HCT116 (cell line): Measurements from ENCODE around the gene TUBB1. TPM values are rescaled to one million over a fixed set of nuclear protein-coding genes. Genes with fewer than 3 reads are reported as not detected.

ENCODE experiments used
- ATAC-seq: fragments of 200-7000 bp; cut with Tn5 transposase; 2 replicates; pipeline ENCODE4 v1.9.1; 2020; ENCODE audit warnings: mild to moderate bottlenecking, moderate library complexity
- BruUV-seq: library from RNA; stranded (reverse); fragments of 400-500 nt; replicated peaks from 2 replicates; lab custom pipeline; 2021; lab: Mats Ljungman, UMichigan
- CTCF ChIA-PET: fragments of 300-600 bp; sonication (Branson Sonifier 250); formaldehyde crosslinking; loops from one replicate; lab custom pipeline; 2021; ENCODE audit warnings: antibody characterized with exemption; lab: Charles Lee
- POLR2A ChIA-PET: fragments of 300-600, 350-600 bp; sonication (Branson Sonifier 250); formaldehyde crosslinking; loops from one replicate; lab custom pipeline; 2021; ENCODE audit warnings: antibody characterized with exemption; lab: Charles Lee
- RAD21 ChIA-PET, 2 experiments: fragments of 300-600 bp; sonication (Branson Sonifier 250); formaldehyde crosslinking; loops; one replicate each; lab custom pipeline; 2023; ENCODE audit warnings: low total read pairs in 2 of 2; ENCODE audit not compliant: uncharacterized antibody in 2 of 2, unreplicated experiment in 2 of 2, low non-redundant PET in 1 of 2; lab: Charles Lee
- DNase-seq: peaks from one replicate; pipeline ENCODE4 v3.0.0-alpha.2; 2010; ENCODE audit warnings: low read depth, low spot score
- H2AFZ ChIP-seq: fragments of 200-600 bp; shearing (Covaris generic), sonication (generic); 2 replicates; pipeline ENCODE4 v1.6.1; 2017; ENCODE audit warnings: low read depth, mixed run types, mixed read lengths, antibody characterized with exemption, low read length; ENCODE audit not compliant: poor library complexity, severe bottlenecking
- H3K27ac ChIP-seq: 2 replicates; pipeline ENCODE4 v1.5.1; 2012; ENCODE audit warnings: low read depth, low read length
- H3K27me3 ChIP-seq: fragments of 200-600 bp; sonication (generic); 2 replicates; pipeline ENCODE4 v1.6.1; 2016; ENCODE audit warnings: mixed run types, low read length, mixed read lengths; ENCODE audit not compliant: insufficient read depth
- H3K36me3 ChIP-seq, 2 experiments: fragments of 200-500 bp in 1 of 2; fragments of 200-600 bp in 1 of 2; sonication (Bioruptor generic) in 1 of 2; sonication (generic) in 1 of 2; 2 replicates each; pipeline versions ENCODE4 v1.5.1 to v1.6.1; 2014 to 2016; ENCODE audit warnings: low read length in 2 of 2, inconsistent platforms in 1 of 2, mixed read lengths in 1 of 2, mixed run types in 1 of 2; ENCODE audit not compliant: insufficient read depth in 2 of 2, control insufficient read depth in 1 of 2
- H3K4me1 ChIP-seq, 2 experiments: fragments of 200-600 bp in 1 of 2; sonication (generic) in 1 of 2; 2 replicates each; pipeline versions ENCODE4 v1.5.1 to v1.6.1; 2012 to 2017; ENCODE audit warnings: low read length in 2 of 2, inconsistent platforms in 1 of 2, mild to moderate bottlenecking in 1 of 2, mixed read lengths in 1 of 2, mixed run types in 1 of 2, moderate library complexity in 1 of 2; ENCODE audit not compliant: insufficient read depth in 2 of 2, control insufficient read depth in 1 of 2
- H3K4me2 ChIP-seq: fragments of 200-600 bp; sonication (generic); 2 replicates; pipeline ENCODE4 v1.6.1; 2017; ENCODE audit warnings: mixed run types, low read length, mixed read lengths
- H3K4me3 ChIP-seq, 2 experiments: fragments of 200-600 bp in 1 of 2; sonication (generic) in 1 of 2; replicated peaks in 1 of 2; 2 replicates each; pipeline ENCODE4 v1.5.1; 2011 to 2016; ENCODE audit warnings: low read length in 2 of 2, control low read depth in 1 of 2, low read depth in 1 of 2, mild to moderate bottlenecking in 1 of 2, mixed read lengths in 1 of 2, mixed run types in 1 of 2
- H3K79me2 ChIP-seq: fragments of 200-600 bp; sonication (generic); 2 replicates; pipeline ENCODE4 v1.6.1; 2017; ENCODE audit warnings: mild to moderate bottlenecking, mixed run types, low read length, moderate library complexity, mixed read lengths; ENCODE audit not compliant: insufficient read depth
- H3K9ac ChIP-seq: fragments of 200-600 bp; sonication (generic); 2 replicates; pipeline ENCODE4 v1.6.1; 2016; ENCODE audit warnings: low read length, mixed read lengths
- H3K9me2 ChIP-seq: fragments of 200-600 bp; sonication (generic), shearing (Covaris generic); 2 replicates; pipeline ENCODE4 v1.6.1; 2017; ENCODE audit warnings: mixed run types, mild to moderate bottlenecking, moderate library complexity; ENCODE audit not compliant: insufficient read depth
- H3K9me3 ChIP-seq, 2 experiments: fragments of 200-500 bp in 1 of 2; fragments of 200-600 bp in 1 of 2; sonication (Bioruptor generic) in 1 of 2; sonication (generic) in 1 of 2; 2 replicates each; pipeline ENCODE4 v1.6.1; 2014 to 2017; ENCODE audit warnings: low read length in 2 of 2, mixed read lengths in 2 of 2, inconsistent platforms in 1 of 2, low read depth in 1 of 2, mild to moderate bottlenecking in 1 of 2, mixed run types in 1 of 2, moderate library complexity in 1 of 2; ENCODE audit not compliant: control insufficient read depth in 1 of 2, insufficient read depth in 1 of 2
- H4K20me1 ChIP-seq: fragments of 200-600 bp; sonication (generic), shearing (Covaris generic); 2 replicates; pipeline ENCODE4 v1.6.1; 2017; ENCODE audit warnings: mixed run types, mild to moderate bottlenecking, moderate library complexity; ENCODE audit not compliant: insufficient read depth
- CTCF ChIP-seq, 3 experiments: fragments of 200-600 bp in 1 of 3; sonication (generic) in 1 of 3; IDR thresholded peaks in 2 of 3; conservative IDR thresholded peaks in 1 of 3; 2 replicates each; pipeline ENCODE4 v1.5.1; 2012 to 2017; ENCODE audit warnings: low read depth in 2 of 3, low read length in 2 of 3, antibody characterized with exemption in 1 of 3, borderline replicate concordance in 1 of 3, control low read depth in 1 of 3, mild to moderate bottlenecking in 1 of 3, mixed read lengths in 1 of 3, mixed run types in 1 of 3, moderate library complexity in 1 of 3; ENCODE audit not compliant: insufficient read depth in 1 of 3
- EGR1 ChIP-seq: IDR thresholded peaks from 2 replicates; pipeline ENCODE4 v1.6.1; 2012; ENCODE audit warnings: low read depth
- EZH2 ChIP-seq: fragments of 200-600 bp; sonication (generic); IDR thresholded peaks from 2 replicates; pipeline ENCODE4 v1.6.1; 2017; ENCODE audit warnings: antibody characterized with exemption, mixed run types
- EZH2phosphoT487 ChIP-seq: fragments of 200-600 bp; IDR thresholded peaks from 2 replicates; pipeline ENCODE4 v1.6.1; 2018; ENCODE audit warnings: antibody characterized with exemption, borderline replicate concordance
- FOSL1 ChIP-seq: IDR thresholded peaks from 2 replicates; pipeline ENCODE4 v1.6.1; 2012; ENCODE audit warnings: low read depth
- POLR2AphosphoS5 ChIP-seq: IDR thresholded peaks from 2 replicates; pipeline ENCODE4 v1.6.1; 2011; ENCODE audit warnings: mild to moderate bottlenecking, low read depth, low read length, moderate library complexity
- RAD21 ChIP-seq: IDR thresholded peaks from 2 replicates; pipeline ENCODE4 v1.6.1; 2012; ENCODE audit warnings: low read depth, mild to moderate bottlenecking
- REST ChIP-seq: IDR thresholded peaks from 2 replicates; pipeline ENCODE4 v1.6.1; 2012; ENCODE audit warnings: low read depth
- SRF ChIP-seq: IDR thresholded peaks from 2 replicates; pipeline ENCODE4 v1.6.1; 2012; ENCODE audit warnings: low read depth
- intact Hi-C: fragments of 100-400 bp; cut with micrococcal nuclease; formaldehyde crosslinking; loops from 2 replicates; pipeline ENCODE4 v1.10.0; 2022
- total RNA-seq: library from RNA; stranded (reverse); gene quantifications from one replicate; pipeline ENCODE4 v1.2.1, GENCODE V29; 2021; ENCODE audit not compliant: unreplicated experiment

The TUBB1 gene
- total RNA-seq, 1 experiment from 2014 or later: not detected

DNA sequence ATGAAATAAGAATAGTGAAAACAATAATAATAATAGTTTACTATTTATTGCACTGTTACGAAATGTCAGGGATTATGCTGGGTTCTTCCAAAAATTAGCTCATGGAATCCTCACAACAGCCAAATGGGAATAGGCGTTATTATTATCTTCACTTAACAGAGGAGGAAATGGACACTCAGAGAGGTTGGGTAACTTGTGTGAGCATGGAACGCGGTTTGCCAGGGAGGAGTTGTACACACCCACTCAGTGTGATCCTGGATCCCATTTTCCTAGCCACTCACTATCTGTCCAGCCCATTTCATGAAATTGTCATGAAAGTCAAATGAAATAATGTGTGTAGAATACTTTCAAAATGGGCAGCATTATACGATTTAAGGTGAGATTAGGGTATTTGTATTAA is 33.6 kb upstream of the TUBB1 start:
- intact Hi-C loops: loop anchor here (10.0 kb wide), 1 partner anchor 81 kb away; no protein-coding TSS in a partner anchor
- Histone ChIP-seq H4K20me1 (no peaks in the 10 kb centered on the region), H3K9ac (no peak overlapping the region), H3K36me3 (peaks cover 34 to 43% of the 10 kb centered on the region in 2 experiments), H3K9me2 (no peaks in the 10 kb centered on the region), H3K27me3 (no peaks in the 10 kb centered on the region), H2AFZ (no peak overlapping the region), H3K9me3 (no peaks in the 10 kb centered on the region), H3K79me2 (peaks cover 76% of the 10 kb centered on the region), H3K4me2 (no peak overlapping the region), H3K4me1 (peaks cover 6 to 12% of the 10 kb centered on the region in 2 experiments), H3K4me3 (no peak overlapping the region), H3K27ac (no peak overlapping the region)
- DNase-seq (no peak), ATAC-seq (no peak)
- no TSS peak for BruUV-seq
- TF ChIP-seq CTCF (IDR thresholded peaks at IDR 0.05 in 2 of 3, conservative IDR thresholded peaks at IDR 0.05 in 1 of 3; ENCODE audit: borderline replicate concordance in 1 of 3, insufficient read depth in 1 of 3, low read depth in 2 of 3, low read length in 2 of 3) (no peak), REST (no peak), SRF (no peak), RAD21 (no peak), POLR2AphosphoS5 (no peak), EZH2phosphoT487 (no peak), FOSL1 (no peak), EZH2 (no peak), EGR1 (no peak)
- ChIA-PET CTCF (no interaction called here), RAD21 (no interaction called here), POLR2A (no interaction called here)
